Loucy (cell line): Measurements from ENCODE around the gene CELA2B.

Source experiments
- H2AFZ ChIP-seq: fragments of 200-600 bp; sonication (generic); 2 replicates; pipeline ENCODE4 v1.6.0; 2016; ENCODE audit warnings: antibody characterized with exemption, mild to moderate bottlenecking, low read length, moderate library complexity
- H3F3A ChIP-seq: fragments of 200-600 bp; 2 replicates; pipeline ENCODE4 v1.6.0; 2016; ENCODE audit warnings: antibody characterized with exemption, low read depth, mild to moderate bottlenecking
- H3K27me3 ChIP-seq: fragments of 200-600 bp; sonication (generic); 2 replicates; pipeline ENCODE4 v1.6.1; 2014; ENCODE audit warnings: low read length, mild to moderate bottlenecking; ENCODE audit not compliant: insufficient read depth, poor library complexity, severe bottlenecking
- H3K36me3 ChIP-seq: fragments of 200-600 bp; sonication (generic); 2 replicates; pipeline ENCODE4 v1.6.1; 2016; ENCODE audit warnings: low read length; ENCODE audit not compliant: insufficient read depth
- H3K4me1 ChIP-seq: fragments of 200-600 bp; sonication (generic); 2 replicates; pipeline ENCODE4 v1.5.1; 2014; ENCODE audit warnings: low read length, mild to moderate bottlenecking; ENCODE audit not compliant: insufficient read depth, poor library complexity, severe bottlenecking
- H3K4me2 ChIP-seq: fragments of 200-600 bp; sonication (generic); 2 replicates; pipeline ENCODE4 v1.6.0; 2014; ENCODE audit warnings: antibody characterized with exemption, low read length, low read depth, mild to moderate bottlenecking; ENCODE audit not compliant: poor library complexity, severe bottlenecking
- H3K4me3 ChIP-seq: fragments of 200-600 bp; sonication (generic); 2 replicates; pipeline ENCODE4 v1.5.1; 2014; ENCODE audit warnings: low read length, mild to moderate bottlenecking, mixed read lengths; ENCODE audit not compliant: poor library complexity, severe bottlenecking
- H3K79me2 ChIP-seq: fragments of 200-600 bp; sonication (generic); 2 replicates; pipeline ENCODE4 v1.6.1; 2014; ENCODE audit warnings: low read length; ENCODE audit not compliant: insufficient read depth
- H3K9ac ChIP-seq: fragments of 200-600 bp; sonication (generic); 2 replicates; pipeline ENCODE4 v1.6.0; 2014; ENCODE audit warnings: mild to moderate bottlenecking, low read depth, low read length, moderate library complexity; ENCODE audit not compliant: poor library complexity, severe bottlenecking
- H3K9me2 ChIP-seq: fragments of 200-600 bp; sonication (generic); replicated peaks from 2 replicates; pipeline ENCODE4 v1.6.1; 2016; ENCODE audit warnings: low read depth, low read length, mixed read lengths
- H3K9me3 ChIP-seq: fragments of 200-600 bp; sonication (generic); 2 replicates; pipeline ENCODE4 v1.6.1; 2014; ENCODE audit warnings: mild to moderate bottlenecking, antibody characterized with exemption, low read length, low read depth; ENCODE audit not compliant: insufficient read depth
- H4K20me1 ChIP-seq: fragments of 200-600 bp; sonication (generic); 2 replicates; pipeline ENCODE4 v1.6.0; 2014; ENCODE audit warnings: antibody characterized with exemption, low read length, mild to moderate bottlenecking; ENCODE audit not compliant: insufficient read depth, poor library complexity, severe bottlenecking
- CTCF ChIP-seq: fragments of 200-600 bp; sonication (generic); conservative IDR thresholded peaks from 2 replicates; pipeline ENCODE4 v1.5.1; 2014; ENCODE audit warnings: mild to moderate bottlenecking, antibody characterized with exemption, low read length
- EZH2phosphoT487 ChIP-seq: fragments of 200-600 bp; IDR thresholded peaks from 2 replicates; pipeline ENCODE4 v1.6.1; 2018; ENCODE audit warnings: antibody characterized with exemption, mild to moderate bottlenecking, moderate library complexity, borderline replicate concordance

Gene CELA2B

GRCh38 chr1:15445390-15446122 lies 30.3 kb upstream of the CELA2B start:
- TF ChIP-seq CTCF (no peak), EZH2phosphoT487 (no peak)
- no peaks in the 10 kb centered on the region for H3K4me1 ChIP-seq
- no peaks in the 10 kb centered on the region for H3K9me3 ChIP-seq
- no peak overlapping the region for H3K4me3 ChIP-seq
- no peaks in the 10 kb centered on the region for H3K9me2 ChIP-seq
- no peak overlapping the region for H3K9ac ChIP-seq
- no peaks in the 10 kb centered on the region for H3F3A ChIP-seq
- no peaks in the 10 kb centered on the region for H3K36me3 ChIP-seq
- no peak overlapping the region for H2AFZ ChIP-seq
- no peak overlapping the region for H3K4me2 ChIP-seq
- H3K79me2 ChIP-seq, result no peaks in the 10 kb centered on the region
- H3K27me3 ChIP-seq, result no peaks in the 10 kb centered on the region
- no peaks in the 10 kb centered on the region for H4K20me1 ChIP-seq

- Histone ChIP-seq H3K79me2 (no peaks in the 10 kb centered on the region), H3K4me3 (no peak overlapping the region), H3K4me1 (no peaks in the 10 kb centered on the region), H3K4me2 (no peak overlapping the region), H3K9me3 (no peaks in the 10 kb centered on the region), H2AFZ (no peak overlapping the region), H3F3A (no peaks in the 10 kb centered on the region), H3K36me3 (no peaks in the 10 kb centered on the region), H3K9me2 (no peaks in the 10 kb centered on the region), H3K27me3 (no peaks in the 10 kb centered on the region), H4K20me1 (no peaks in the 10 kb centered on the region), H3K9ac (no peak overlapping the region)
- no peak for TF ChIP-seq EZH2phosphoT487
- no peak for TF ChIP-seq CTCF
Measured at GRCh38 chr1:15446212-15446611, 29.7 kb upstream of the CELA2B start.

GRCh38 chr1:15448877-15449462 lies 26.9 kb upstream of the CELA2B start:
- H3K36me3 ChIP-seq, result no peaks in the 10 kb centered on the region
- H3K79me2 ChIP-seq, result no peaks in the 10 kb centered on the region
- H3F3A ChIP-seq, result no peaks in the 10 kb centered on the region
- no peaks in the 10 kb centered on the region for H3K9me3 ChIP-seq
- H4K20me1 ChIP-seq, result no peaks in the 10 kb centered on the region
- no peaks in the 10 kb centered on the region for H3K9me2 ChIP-seq
- TF ChIP-seq EZH2phosphoT487 (no peak), CTCF (no peak)
- no peak overlapping the region; the same call in 1 of the 2 replicates for H2AFZ ChIP-seq
- H3K4me1 ChIP-seq, result no peaks in the 10 kb centered on the region
- no peaks in the 10 kb centered on the region for H3K27me3 ChIP-seq
- no peak overlapping the region for H3K4me3 ChIP-seq
- no peak overlapping the region for H3K9ac ChIP-seq
- no peak overlapping the region for H3K4me2 ChIP-seq
